ENCODE data around the gene CYBA. TPM values are rescaled to one million over a fixed set of nuclear protein-coding genes. Genes with fewer than 3 reads are reported as not detected.

CYBA gene
- total RNA-seq, 1 donor: 98.0 TPM

- no peak for DNase-seq (ENCODE audit: low read depth)
- TF ChIP-seq CTCF (IDR thresholded peaks at IDR 0.05; ENCODE audit: insufficient read depth, low read length): no peak
- no peak overlapping the region for H3K4me3 ChIP-seq (ENCODE audit: low read depth, low read length)
Observed at GRCh38 chr16:88593910-88594309, 56.9 kb downstream of the CYBA start.

DNA sequence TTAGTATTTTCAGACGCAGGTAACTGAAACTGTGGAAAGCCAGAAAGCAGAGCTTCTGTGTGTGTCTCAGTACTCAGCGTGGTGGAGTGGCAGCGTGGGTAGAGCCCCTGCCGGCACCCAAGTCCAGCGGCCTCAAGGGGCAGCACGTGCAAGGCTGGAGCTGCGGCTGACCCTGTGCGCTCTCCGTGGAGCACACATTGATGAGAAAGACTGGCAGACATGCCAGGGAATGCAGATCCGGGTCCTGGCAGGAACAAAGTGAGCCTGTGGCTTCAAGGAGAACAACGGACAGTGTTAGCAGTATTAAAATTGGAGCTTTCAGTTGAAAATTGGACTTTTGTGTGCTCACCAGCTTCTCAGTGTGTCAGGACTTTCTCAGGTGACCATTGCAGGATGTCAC lies 57.4 kb downstream of the CYBA start:
- DNase-seq (ENCODE audit: low read depth): no peak
- H3K4me3 ChIP-seq (ENCODE audit: low read depth, low read length): no peak overlapping the region
- TF ChIP-seq CTCF (IDR thresholded peaks at IDR 0.05; ENCODE audit: insufficient read depth, low read length): no peak

Other genes with a start within 250 kb of the CYBA start
- 4.2 and 5.2 TPM in 2 replicates for gene ZFPM1, start 197.8 kb downstream of the CYBA start, total RNA-seq (ENCODE audit: low replicate concordance)
- gene ZC3H18, start 80.7 kb downstream of the CYBA start, total RNA-seq (ENCODE audit: low replicate concordance): 13.3 and 23.8 TPM in 2 replicates
- gene IL17C, start 12.5 kb downstream of the CYBA start, total RNA-seq (ENCODE audit: low replicate concordance): not detected in 2 replicates
- gene MVD, start 12.0 kb upstream of the CYBA start, total RNA-seq (ENCODE audit: low replicate concordance): 24.4 and 97.4 TPM in 2 replicates
- not detected in 2 replicates for gene SNAI3, start 35.5 kb upstream of the CYBA start, total RNA-seq (ENCODE audit: low replicate concordance)
- 10.2 and 14.1 TPM in 2 replicates for gene RNF166, start 55.4 kb upstream of the CYBA start, total RNA-seq (ENCODE audit: low replicate concordance)
- 4.3 and 15.2 TPM in 2 replicates for gene CTU2, start 55.5 kb upstream of the CYBA start, total RNA-seq (ENCODE audit: low replicate concordance)
- 143 and 150 TPM in 2 replicates for gene PIEZO1, start 134.2 kb upstream of the CYBA start, total RNA-seq (ENCODE audit: low replicate concordance)
- 0.82 and 26.8 TPM in 2 replicates for gene CDT1, start 152.7 kb upstream of the CYBA start, total RNA-seq (ENCODE audit: low replicate concordance)
- 54.0 and 73.8 TPM in 2 replicates for gene APRT, start 160.9 kb upstream of the CYBA start, total RNA-seq (ENCODE audit: low replicate concordance)
- gene GALNS, start 205.9 kb upstream of the CYBA start, total RNA-seq (ENCODE audit: low replicate concordance): 11.6 and 22.5 TPM in 2 replicates
- gene TRAPPC2L, start 206.1 kb upstream of the CYBA start, total RNA-seq (ENCODE audit: low replicate concordance): 30.6 and 57.2 TPM in 2 replicates
- not detected in 2 replicates for gene PABPN1L, start 215.6 kb upstream of the CYBA start, total RNA-seq (ENCODE audit: low replicate concordance)

All from fibroblast of the aortic adventitia (primary cell).